A549 (cell line): Measurements from ENCODE around the gene PPP2R5B. TPM values are rescaled to one million over a fixed set of nuclear protein-coding genes. Genes with fewer than 3 reads are reported as not detected.

ENCODE experiments used
- ATAC-seq, 2 experiments: fragments of 200-7000 bp in 1 of 2; fragments of >200 bp in 1 of 2; cut with Nextera tagmentation in 1 of 2; cut with Tn5 transposase in 1 of 2; 3 replicates each; pipeline versions ENCODE4 v1.8.0 to v1.9.1; 2018 to 2020; ENCODE audit warnings: mild to moderate bottlenecking in 1 of 2, moderate library complexity in 1 of 2
- CTCF ChIA-PET: fragments of 300-600 bp; sonication (Branson Sonifier 250); formaldehyde crosslinking; extraction: SDS; loops from one replicate; lab custom pipeline; 2021; ENCODE audit warnings: antibody characterized with exemption, inconsistent platforms; lab: Yijun Ruan, JAX
- POLR2A ChIA-PET: fragments of 350-600 bp; formaldehyde crosslinking; extraction: SDS; loops from one replicate; lab custom pipeline; 2021; ENCODE audit warnings: antibody characterized with exemption, inconsistent platforms; lab: Yijun Ruan, JAX
- DNase-seq, 2 experiments: peaks; one replicate each; pipeline versions ENCODE4 v3.0.0 to v3.0.0-alpha.2; 2011 to 2016; ENCODE audit warnings: low read depth in 1 of 2, low spot score in 1 of 2
- FAIRE-seq: peaks from 2 replicates; lab custom pipeline; 2011; peaks lifted over from hg19 to GRCh38; lab: Jason Lieb, UNC
- H3K27ac ChIP-seq, 2 experiments: fragments of >200 bp; sonication (Bioruptor Twin); formaldehyde crosslinking; 3 replicates each; pipeline ENCODE4 v1.5.1; 2016 to 2017
- H3K4me1 ChIP-seq: fragments of >200 bp; sonication (Bioruptor Twin); formaldehyde crosslinking; 3 replicates; pipeline ENCODE4 v1.6.1; 2016
- H3K4me2 ChIP-seq: fragments of >200 bp; sonication (Bioruptor Twin); formaldehyde crosslinking; 3 replicates; pipeline ENCODE4 v1.6.1; 2016
- H3K4me3 ChIP-seq: fragments of >200 bp; sonication (Bioruptor Twin); formaldehyde crosslinking; 3 replicates; pipeline ENCODE4 v1.5.1; 2016
- H3K9me3 ChIP-seq: fragments of >200 bp; sonication (Bioruptor Twin); formaldehyde crosslinking; 3 replicates; pipeline ENCODE4 v1.6.1; 2016
- BHLHE40 ChIP-seq: IDR thresholded peaks from 2 replicates; pipeline ENCODE4 v1.6.1; 2012; ENCODE audit warnings: low read depth, low read length, inconsistent platforms
- CBX2 ChIP-seq: fragments of 200-600 bp; sonication (generic); IDR thresholded peaks from 2 replicates; pipeline ENCODE4 v1.6.1; 2016; ENCODE audit warnings: low read depth, mild to moderate bottlenecking, borderline replicate concordance
- CBX8 ChIP-seq: fragments of 200-600 bp; sonication (generic); IDR thresholded peaks from 2 replicates; pipeline ENCODE4 v1.6.1; 2016
- CEBPB ChIP-seq, 2 experiments: fragments of >200 bp in 1 of 2; sonication (Bioruptor Twin) in 1 of 2; formaldehyde crosslinking in 1 of 2; IDR thresholded peaks; 2 replicates each; pipeline ENCODE4 v1.6.1; 2012 to 2016
- CHD2 ChIP-seq: fragments of 150-350 bp; IDR thresholded peaks from 2 replicates; pipeline ENCODE4 v1.6.1; 2014; ENCODE audit warnings: low read length; ENCODE audit not compliant: partially characterized antibody
- EHMT2 ChIP-seq: fragments of 200-600 bp; sonication (generic); IDR thresholded peaks from 2 replicates; pipeline ENCODE4 v1.6.1; 2016; ENCODE audit warnings: antibody characterized with exemption, low read depth, mild to moderate bottlenecking, moderate library complexity
- ELK1 ChIP-seq: fragments of 150-350 bp; IDR thresholded peaks from 2 replicates; pipeline ENCODE4 v1.6.1; 2014; ENCODE audit warnings: low read depth, mild to moderate bottlenecking, low read length
- ESRRA ChIP-seq: fragments of 150-350 bp; IDR thresholded peaks from 2 replicates; pipeline ENCODE4 v1.6.1; 2014; ENCODE audit warnings: mild to moderate bottlenecking, low read length, borderline replicate concordance
- FOSB ChIP-seq: fragments of 250-450 bp; sonication (Bioruptor Pico); IDR thresholded peaks from 2 replicates; pipeline ENCODE4 v1.5.0; 2020; ENCODE audit warnings: mild to moderate bottlenecking, moderate library complexity
- HEYL ChIP-seq: fragments of 250-450 bp; sonication (Bioruptor Pico); IDR thresholded peaks from 2 replicates; pipeline ENCODE4 v1.8.0; 2021; ENCODE audit warnings: mild to moderate bottlenecking, moderate library complexity
- HOXA7 ChIP-seq: fragments of 250-450 bp; sonication (Bioruptor Pico); IDR thresholded peaks from 2 replicates; pipeline ENCODE4 v1.5.0; 2020; ENCODE audit warnings: mild to moderate bottlenecking, moderate library complexity
- HOXB13 ChIP-seq: fragments of 250-450 bp; sonication (Bioruptor Pico); IDR thresholded peaks from 2 replicates; pipeline ENCODE4 v1.5.0; 2020; ENCODE audit warnings: low read depth, mild to moderate bottlenecking, moderate library complexity
- HOXB5 ChIP-seq: fragments of 250-450 bp; sonication (Bioruptor Pico); IDR thresholded peaks from 2 replicates; pipeline ENCODE4 v1.5.0; 2020; ENCODE audit warnings: mild to moderate bottlenecking, moderate library complexity
- JUN ChIP-seq, 2 experiments: fragments of >200 bp; sonication (Bioruptor Twin); formaldehyde crosslinking; IDR thresholded peaks; 2 replicates in 1 of 2; 3 replicates in 1 of 2; pipeline ENCODE4 v1.6.1; 2016 to 2017
- JUNB ChIP-seq: fragments of >200 bp; sonication (Bioruptor Twin); formaldehyde crosslinking; IDR thresholded peaks from 2 replicates; pipeline ENCODE4 v1.6.1; 2016
- MAZ ChIP-seq: fragments of 150-350 bp; IDR thresholded peaks from 2 replicates; pipeline ENCODE4 v1.6.1; 2014; ENCODE audit warnings: antibody characterized with exemption, low read depth, low read length, borderline replicate concordance
- MYC ChIP-seq: IDR thresholded peaks from 2 replicates; pipeline ENCODE4 v1.6.1; 2012; ENCODE audit warnings: mild to moderate bottlenecking, inconsistent platforms, low read length, improper control_type of control experiment, borderline replicate concordance
- NR3C1 ChIP-seq: fragments of >200 bp; sonication (Bioruptor Twin); formaldehyde crosslinking; IDR thresholded peaks from 3 replicates; pipeline ENCODE4 v1.6.1; 2017
- PHF8 ChIP-seq: fragments of 200-600 bp; sonication (generic); IDR thresholded peaks from 2 replicates; pipeline ENCODE4 v1.6.1; 2016; ENCODE audit warnings: low read depth, mild to moderate bottlenecking, antibody characterized with exemption, moderate library complexity, borderline replicate concordance
- RCOR1 ChIP-seq: fragments of 150-350 bp; IDR thresholded peaks from 2 replicates; pipeline ENCODE4 v1.6.1; 2014; ENCODE audit warnings: antibody characterized with exemption, low read length, low read depth
- REST ChIP-seq: fragments of 200-600 bp; sonication (generic); IDR thresholded peaks from 2 replicates; pipeline ENCODE4 v1.6.1; 2016; ENCODE audit warnings: antibody characterized with exemption, mild to moderate bottlenecking, moderate library complexity
- RFX5 ChIP-seq: fragments of 450-650 bp; IDR thresholded peaks from 2 replicates; pipeline ENCODE4 v1.7.1; 2014; ENCODE audit warnings: antibody characterized with exemption, mild to moderate bottlenecking, moderate library complexity
- RNF2 ChIP-seq: fragments of 200-600 bp; sonication (generic); IDR thresholded peaks from 2 replicates; pipeline ENCODE4 v1.6.1; 2016; ENCODE audit warnings: low read depth, mild to moderate bottlenecking, antibody characterized with exemption, moderate library complexity, borderline replicate concordance
- SREBF2 ChIP-seq: fragments of 450-650 bp; IDR thresholded peaks from 2 replicates; pipeline ENCODE4 v1.6.1; 2014; ENCODE audit warnings: mild to moderate bottlenecking, moderate library complexity
- TP53 ChIP-seq: fragments of 250-450 bp; sonication (Bioruptor Pico); IDR thresholded peaks from 2 replicates; pipeline ENCODE4 v1.5.0; 2021; ENCODE audit warnings: mild to moderate bottlenecking, moderate library complexity
- ZSCAN20 ChIP-seq: fragments of 250-450 bp; sonication (Bioruptor Pico); IDR thresholded peaks from 2 replicates; pipeline ENCODE4 v1.8.0; 2022; ENCODE audit warnings: mild to moderate bottlenecking, moderate library complexity
- WGBS: methylation state at CpG from one replicate; pipeline ENCODE4 v1.1.6; 2017; ENCODE audit errors: missing lambda C conversion rate; 5-methylcytosine and 5-hydroxymethylcytosine counted together
- polyA plus RNA-seq, 4 experiments: library from polyadenylated mRNA; depleted of rRNA in 3 of 4; stranded (reverse); fragments of >200 nt; fragmentation: RNase III in 1 of 4; extraction: RNeasy Plus Mini Kit Qiagen cat#74134 plus additional on column Dnase treatment in 1 of 4; gene quantifications; 2 replicates in 3 of 4; 3 replicates in 1 of 4; pipeline ENCODE4 v1.2.3, GENCODE V29; 2011 to 2017
- TF ChIP-seq, protein P1 (sequence below): fragments of >200 bp; sonication (Bioruptor Twin); formaldehyde crosslinking; IDR thresholded peaks from 2 replicates; pipeline ENCODE4 v1.6.1; 2016

The PPP2R5B gene
- polyA plus RNA-seq, 2 of the 4 experiments (the other 2 are of a cell fraction) = 5.7 to 6.9 TPM

DNA sequence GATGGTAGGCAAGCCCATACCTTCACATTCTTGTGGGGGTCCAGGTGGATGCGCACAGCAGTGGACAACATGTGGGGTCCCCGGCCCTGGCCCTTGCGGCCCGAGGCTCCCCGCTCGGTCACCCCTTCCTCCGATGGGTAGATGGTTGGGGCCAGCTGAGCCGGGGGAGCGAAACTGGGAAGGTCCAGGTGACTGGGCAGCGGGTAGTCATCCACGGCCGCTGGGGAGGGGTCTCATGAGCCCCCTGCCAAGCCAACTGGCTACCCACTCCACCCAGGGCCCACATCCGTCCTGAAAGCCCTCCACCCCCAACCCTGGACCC is 18.2 kb upstream of the PPP2R5B start:
- WGBS = 97% methylated on average over 13 of the region's 13 CpGs
- CTCF ChIA-PET = interaction anchor here (1.3 to 5.7 kb wide), 4 partner anchors 12 to 108 kb away, joined by 3 to 52 read pairs (median 4); partner anchors contain the start of genes ARL2 and BATF2
- no peak for ATAC-seq

GRCh38 chr11:64908766-64909165 is 15.7 kb upstream of the PPP2R5B start:
- H3K27ac ChIP-seq = no peak overlapping the region
- ChIA-PET POLR2A (no interaction called here), CTCF (interaction anchor here (0.6 to 14.9 kb wide), 4 partner anchors 14 to 118 kb away, joined by 3 to 132 read pairs (median 4); partner anchors contain the start of gene ARL2)
- no peaks in the 10 kb centered on the region for H3K9me3 ChIP-seq
- 88% methylated on average over 10 of the region's 11 CpGs for WGBS
- DNase-seq = no peak
- no peak overlapping the region for H3K4me3 ChIP-seq
- H3K4me2 ChIP-seq = no peak overlapping the region
- FAIRE-seq = no peak
- no peak for ATAC-seq
- no peaks in the 10 kb centered on the region for H3K4me1 ChIP-seq
- TF ChIP-seq SREBF2 (no peak), RNF2 (no peak), JUN (IDR thresholded peaks at IDR 0.05) (no peak), PHF8 (no peak), RFX5 (no peak), CBX8 (no peak), JUNB (no peak)
- TF ChIP-seq, all 56 proteins: peak for 0

More for the DNA sequence above, 18.2 kb upstream of the PPP2R5B start:
- FAIRE-seq = no peak
- TF ChIP-seq ZSCAN20 (CRISPR knock-in tag) = no peak
- no peak for TF ChIP-seq HOXB13 (CRISPR knock-in tag)
- Histone ChIP-seq H3K27ac (no peak overlapping the region), H3K4me1 (no peaks in the 10 kb centered on the region), H3K9me3 (no peaks in the 10 kb centered on the region), H3K4me2 (no peak overlapping the region), H3K4me3 (no peak overlapping the region)
- POLR2A ChIA-PET = no interaction called here
- no peak for DNase-seq

GRCh38 chr11:64909653-64910343 is 14.7 kb upstream of the PPP2R5B start:
- ChIA-PET CTCF (interaction anchor here (0.7 to 14.9 kb wide), 5 partner anchors 15 to 104 kb away, joined by 3 to 132 read pairs (median 5); partner anchors contain the start of genes ARL2 and BATF2), POLR2A (no interaction called here)
- Histone ChIP-seq H3K4me1 (no peaks in the 10 kb centered on the region), H3K4me3 (no peak overlapping the region), H3K4me2 (no peak overlapping the region), H3K27ac (no peak overlapping the region), H3K9me3 (no peaks in the 10 kb centered on the region)
- WGBS = 90% methylated on average over 33 of the region's 39 CpGs
- ATAC-seq = no peak
- FAIRE-seq = no peak
- TF ChIP-seq HOXA7 (CRISPR knock-in tag) (no peak), CEBPB (IDR thresholded peaks at IDR 0.05) (no peak), EHMT2 (no peak), BHLHE40 (no peak), MAZ (no peak), RCOR1 (no peak), TP53 (CRISPR knock-in tag) (no peak), JUN (IDR thresholded peaks at IDR 0.05) (no peak), CHD2 (no peak), MYC (no peak), ELK1 (no peak), ESRRA (no peak), HEYL (CRISPR knock-in tag) (no peak), CBX2 (no peak), FOSB (no peak), REST (no peak), NR3C1 (no peak), HOXB5 (CRISPR knock-in tag) (no peak)
- TF ChIP-seq, protein P1, sequence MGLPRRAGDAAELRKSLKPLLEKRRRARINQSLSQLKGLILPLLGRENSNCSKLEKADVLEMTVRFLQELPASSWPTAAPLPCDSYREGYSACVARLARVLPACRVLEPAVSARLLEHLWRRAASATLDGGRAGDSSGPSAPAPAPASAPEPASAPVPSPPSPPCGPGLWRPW = no peak
- DNase-seq = no peak
